Liver (tissue), 9 donors: Measurements from ENCODE around the gene RAD51B. TPM values are rescaled to one million over a fixed set of nuclear protein-coding genes. Genes with fewer than 3 reads are reported as not detected.

ENCODE experiments used
- DNase-seq: peaks from one replicate; pipeline ENCODE4 v3.0.0-alpha.2; 2017; ENCODE audit warnings: low spot score
- H3K27ac ChIP-seq, 2 donors: one replicate each; pipeline ENCODE4 v1.7.0; 2013; ENCODE audit warnings: inconsistent platforms in 2 of 2, low read length in 2 of 2, control low read depth in 1 of 2, low read depth in 1 of 2, mild to moderate bottlenecking in 1 of 2
- H3K27me3 ChIP-seq, 4 donors: one replicate each; pipeline versions ENCODE4 v1.6.1 to v1.7.0; 2013; ENCODE audit warnings: low read length in 3 of 4, inconsistent platforms in 1 of 4, mild to moderate bottlenecking in 1 of 4, moderate library complexity in 1 of 4; ENCODE audit not compliant: control insufficient read depth in 4 of 4, insufficient read depth in 4 of 4
- H3K36me3 ChIP-seq, 4 donors: one replicate each; pipeline versions ENCODE4 v1.6.1 to v1.7.0; 2013; ENCODE audit warnings: low read length in 3 of 4, mild to moderate bottlenecking in 3 of 4, low read depth in 1 of 4, moderate library complexity in 1 of 4; ENCODE audit not compliant: control insufficient read depth in 4 of 4, insufficient read depth in 3 of 4
- H3K4me1 ChIP-seq, 4 donors: one replicate each; pipeline versions ENCODE4 v1.6.1 to v1.7.0; 2013; ENCODE audit warnings: low read length in 3 of 4, mild to moderate bottlenecking in 3 of 4, moderate library complexity in 1 of 4; ENCODE audit not compliant: control insufficient read depth in 4 of 4, insufficient read depth in 4 of 4
- H3K4me3 ChIP-seq, 3 donors: one replicate each; pipeline versions ENCODE4 v1.6.1 to v1.7.0; 2013; ENCODE audit warnings: low read length in 3 of 3, control low read depth in 1 of 3, low read depth in 1 of 3, mild to moderate bottlenecking in 1 of 3
- H3K9ac ChIP-seq, 2 donors: one replicate each; pipeline ENCODE4 v1.7.0; 2013; ENCODE audit warnings: low read length in 2 of 2, mild to moderate bottlenecking in 2 of 2, moderate library complexity in 2 of 2, control low read depth in 1 of 2, low read depth in 1 of 2
- H3K9me3 ChIP-seq, 4 donors: one replicate each; pipeline versions ENCODE4 v1.6.1 to v1.7.0; 2013; ENCODE audit warnings: low read length in 3 of 4; ENCODE audit not compliant: control insufficient read depth in 4 of 4
- ATF3 ChIP-seq: IDR thresholded peaks from 2 replicates; pipeline ENCODE4 v1.6.1; 2016; ENCODE audit warnings: antibody characterized with exemption
- CTCF ChIP-seq: fragments of 150-350 bp; IDR thresholded peaks from 2 replicates; pipeline ENCODE4 v1.5.1; 2017; ENCODE audit warnings: improper control_type of control experiment, low read depth, low read length; ENCODE audit not compliant: missing input control
- EGR1 ChIP-seq, 2 donors: IDR thresholded peaks; 2 replicates each; pipeline ENCODE4 v1.6.1; 2016 to 2018; ENCODE audit warnings: antibody characterized with exemption in 2 of 2, low read depth in 2 of 2
- FOXA1 ChIP-seq: IDR thresholded peaks from 2 replicates; pipeline ENCODE4 v1.6.1; 2016; ENCODE audit warnings: antibody characterized with exemption
- FOXA2 ChIP-seq: IDR thresholded peaks from 2 replicates; pipeline ENCODE4 v1.6.1; 2016; ENCODE audit warnings: antibody characterized with exemption
- GABPA ChIP-seq, 2 donors: IDR thresholded peaks in 1 of 2; conservative IDR thresholded peaks in 1 of 2; 2 replicates each; pipeline ENCODE4 v1.6.1; 2016; ENCODE audit warnings: antibody characterized with exemption in 2 of 2, mild to moderate bottlenecking in 1 of 2, moderate library complexity in 1 of 2
- HNF4A ChIP-seq, 2 donors: conservative IDR thresholded peaks; 2 replicates each; pipeline ENCODE4 v1.6.1; 2016; ENCODE audit warnings: antibody characterized with exemption in 2 of 2, mild to moderate bottlenecking in 2 of 2
- JUND ChIP-seq, 2 donors: IDR thresholded peaks; 2 replicates each; pipeline ENCODE4 v1.6.1; 2016; ENCODE audit warnings: antibody characterized with exemption in 2 of 2
- MAX ChIP-seq: IDR thresholded peaks from 2 replicates; pipeline ENCODE4 v1.6.1; 2016; ENCODE audit warnings: antibody characterized with exemption
- NR2F2 ChIP-seq: IDR thresholded peaks from 2 replicates; pipeline ENCODE4 v1.6.1; 2016; ENCODE audit warnings: antibody characterized with exemption
- RAD21 ChIP-seq, 2 donors: IDR thresholded peaks; 2 replicates each; pipeline ENCODE4 v1.6.1; 2016; ENCODE audit warnings: antibody characterized with exemption in 2 of 2, mild to moderate bottlenecking in 2 of 2
- REST ChIP-seq: IDR thresholded peaks from 2 replicates; pipeline ENCODE4 v1.6.1; 2016; ENCODE audit warnings: antibody characterized with exemption, mild to moderate bottlenecking
- SP1 ChIP-seq: IDR thresholded peaks from 2 replicates; pipeline ENCODE4 v1.6.1; 2018; ENCODE audit warnings: antibody characterized with exemption, mild to moderate bottlenecking
- TAF1 ChIP-seq: conservative IDR thresholded peaks from 2 replicates; pipeline ENCODE4 v1.6.1; 2016; ENCODE audit warnings: antibody characterized with exemption, mild to moderate bottlenecking
- ZBTB33 ChIP-seq: IDR thresholded peaks from 2 replicates; pipeline ENCODE4 v1.6.1; 2016; ENCODE audit warnings: antibody characterized with exemption
- WGBS: extraction: QIAGEN DNeasy Blood & Tissue Kit; methylation state at CpG from one replicate; pipeline ENCODE4 v1.1.7; 2013; 5-methylcytosine and 5-hydroxymethylcytosine counted together
- polyA plus RNA-seq, 2 donors: library from polyadenylated mRNA; stranded (reverse) in 1 of 2; unstranded in 1 of 2; fragments of 200-250 nt in 1 of 2; fragments of >200 nt in 1 of 2; fragmentation: Nextera tagmentation in 1 of 2; extraction: Ambion mirVana in 1 of 2; gene quantifications; one replicate each; pipeline versions ENCODE4 v1.2.1 to v1.2.3, GENCODE V29; 2013 to 2015
- total RNA-seq, 2 donors: library from RNA; depleted of rRNA; stranded (reverse); fragments of >200 nt; gene quantifications; one replicate each; pipeline ENCODE4 v1.2.3, GENCODE V29; 2014
- donor health status: healthy.
- donor health status: healthy.
- donor health status: healthy.
- donor health status: healthy.
- donor health status: healthy.

The RAD51B gene
- total and polyA plus RNA-seq, 4 donors, result 0.81 to 12.9 (median 2.4) TPM

GRCh38 chr14:67856827-67857226 lies 37.2 kb downstream of the RAD51B start:
- Histone ChIP-seq H3K4me3 (no peak overlapping the region), H3K9ac (no peak overlapping the region), H3K4me1 (no peaks in the 10 kb centered on the region), H3K27ac (no peak overlapping the region), H3K36me3 (no peaks in the 10 kb centered on the region), H3K27me3 (no peaks in the 10 kb centered on the region), H3K9me3 (no peaks in the 10 kb centered on the region)
- TF ChIP-seq FOXA2 (no peak), SP1 (no peak), EGR1 (IDR thresholded peaks at IDR 0.05; ENCODE audit: low read depth in 2 of 2) (no peak), RAD21 (IDR thresholded peaks at IDR 0.05) (no peak), HNF4A (conservative IDR thresholded peaks at IDR 0.05) (no peak), CTCF (no peak), GABPA (IDR thresholded peaks at IDR 0.05 in 1 of 2, conservative IDR thresholded peaks at IDR 0.05 in 1 of 2) (no peak), ATF3 (no peak), REST (no peak), ZBTB33 (no peak), NR2F2 (no peak)
- no peak for DNase-seq
- WGBS, result 73% methylated on average over 2 of the region's 2 CpGs

- H3K4me1 ChIP-seq, result no peaks in the 10 kb centered on the region
- H3K27ac ChIP-seq, result no peak overlapping the region
- H3K9me3 ChIP-seq, result no peaks in the 10 kb centered on the region
- DNase-seq, result no peak
- 96% methylated on average over 20 of the region's 20 CpGs for WGBS
- H3K4me3 ChIP-seq, result no peak overlapping the region
- no peaks in the 10 kb centered on the region for H3K36me3 ChIP-seq
- no peak overlapping the region for H3K9ac ChIP-seq
- no peaks in the 10 kb centered on the region for H3K27me3 ChIP-seq
- TF ChIP-seq JUND (IDR thresholded peaks at IDR 0.05), result no peak
- no peak for TF ChIP-seq REST
- TF ChIP-seq FOXA1, result no peak
- no peak for TF ChIP-seq ZBTB33
- TF ChIP-seq FOXA2, result no peak
- TF ChIP-seq HNF4A (conservative IDR thresholded peaks at IDR 0.05), result no peak
- no peak for TF ChIP-seq GABPA (IDR thresholded peaks at IDR 0.05 in 1 of 2, conservative IDR thresholded peaks at IDR 0.05 in 1 of 2)
- no peak for TF ChIP-seq RAD21 (IDR thresholded peaks at IDR 0.05)
- no peak for TF ChIP-seq TAF1
- TF ChIP-seq NR2F2, result no peak
- no peak for TF ChIP-seq MAX
- no peak for TF ChIP-seq SP1
Measured at GRCh38 chr14:67857778-67858350, 38.3 kb downstream of the RAD51B start.
